BLaER1 (cell line): ENCODE measurements around the gene PTPRM.

Experiments
- H3K27ac ChIP-seq: shearing (Covaris generic); formaldehyde crosslinking; 2 replicates; pipeline ENCODE4 v1.8.1; 2022
- H3K27me3 ChIP-seq: shearing (Covaris generic); formaldehyde crosslinking; 2 replicates; pipeline ENCODE4 v1.8.1; 2022
- H3K36me3 ChIP-seq: shearing (Covaris generic); formaldehyde crosslinking; 2 replicates; pipeline ENCODE4 v1.8.1; 2022
- H3K4me1 ChIP-seq: shearing (Covaris generic); formaldehyde crosslinking; 2 replicates; pipeline ENCODE4 v1.8.1; 2022
- H3K4me2 ChIP-seq: shearing (Covaris generic); formaldehyde crosslinking; 2 replicates; pipeline ENCODE4 v1.8.1; 2022
- H3K4me3 ChIP-seq: shearing (Covaris generic); formaldehyde crosslinking; 2 replicates; pipeline ENCODE4 v1.8.1; 2022
- H3K9ac ChIP-seq: shearing (Covaris generic); formaldehyde crosslinking; 2 replicates; pipeline ENCODE4 v1.8.1; 2022
- H3K9me3 ChIP-seq: shearing (Covaris generic); formaldehyde crosslinking; 2 replicates; pipeline ENCODE4 v1.8.1; 2022
- H4K20me1 ChIP-seq: shearing (Covaris generic); formaldehyde crosslinking; 2 replicates; pipeline ENCODE4 v1.8.1; 2022
- Cebpa-rat ChIP-seq: shearing (Covaris generic); IDR thresholded peaks from 2 replicates; pipeline ENCODE4 v1.8.1; 2022

PTPRM gene

GRCh38 chr18:7872569-7872968 lies 305.5 kb downstream of the PTPRM start:
- Histone ChIP-seq H3K4me2 (no peak overlapping the region), H3K36me3 (no peaks in the 10 kb centered on the region), H3K27me3 (no peaks in the 10 kb centered on the region), H4K20me1 (no peaks in the 10 kb centered on the region), H3K4me3 (no peak overlapping the region), H3K27ac (no peak overlapping the region), H3K9me3 (no peaks in the 10 kb centered on the region; the same call in 1 of the 2 replicates), H3K9ac (no peak overlapping the region), H3K4me1 (no peaks in the 10 kb centered on the region)
- TF ChIP-seq Cebpa-rat, result no peak

DNA sequence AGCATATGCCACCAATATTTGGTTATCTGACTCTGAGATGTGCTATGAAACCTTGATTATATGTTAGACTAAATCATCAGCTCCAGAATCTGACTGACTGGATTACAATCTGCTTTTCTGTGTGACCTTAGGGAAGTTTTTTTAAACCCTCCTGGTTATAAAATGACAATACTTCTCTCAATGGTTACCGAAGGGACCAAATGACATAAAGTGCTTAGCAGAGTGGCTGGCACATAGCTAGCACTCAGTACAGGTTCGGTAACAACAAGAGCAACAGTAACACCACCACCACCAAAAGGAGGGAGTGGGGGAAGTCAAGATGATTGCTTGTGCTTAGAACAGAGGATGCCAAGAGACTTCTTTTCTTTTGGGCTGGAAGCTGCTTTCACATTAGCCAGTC lies 306.2 kb downstream of the PTPRM start:
- no peak for TF ChIP-seq Cebpa-rat
- H3K4me2 ChIP-seq, result no peak overlapping the region
- no peaks in the 10 kb centered on the region for H3K36me3 ChIP-seq
- H3K9me3 ChIP-seq, result no peaks in the 10 kb centered on the region; the same call in 1 of the 2 replicates
- no peak overlapping the region for H3K27ac ChIP-seq
- no peak overlapping the region for H3K9ac ChIP-seq
- no peaks in the 10 kb centered on the region for H3K4me1 ChIP-seq
- no peak overlapping the region for H3K4me3 ChIP-seq
- no peaks in the 10 kb centered on the region for H3K27me3 ChIP-seq
- no peaks in the 10 kb centered on the region for H4K20me1 ChIP-seq

- Histone ChIP-seq H3K9me3 (no peaks in the 10 kb centered on the region), H4K20me1 (no peaks in the 10 kb centered on the region), H3K27ac (no peak overlapping the region), H3K4me3 (no peak overlapping the region), H3K9ac (no peak overlapping the region), H3K4me1 (no peaks in the 10 kb centered on the region), H3K4me2 (no peak overlapping the region), H3K27me3 (no peaks in the 10 kb centered on the region), H3K36me3 (no peaks in the 10 kb centered on the region)
- TF ChIP-seq Cebpa-rat, result no peak
These were observed 309.4 kb downstream of the PTPRM start for GRCh38 chr18:7876354-7877104.

GRCh38 chr18:7877609-7878008 lies 310.5 kb downstream of the PTPRM start:
- Histone ChIP-seq H3K4me1 (no peaks in the 10 kb centered on the region), H3K27ac (no peak overlapping the region), H4K20me1 (no peaks in the 10 kb centered on the region), H3K9me3 (no peaks in the 10 kb centered on the region), H3K27me3 (no peaks in the 10 kb centered on the region), H3K4me3 (no peak overlapping the region), H3K9ac (no peak overlapping the region), H3K4me2 (no peak overlapping the region), H3K36me3 (no peaks in the 10 kb centered on the region)
- TF ChIP-seq Cebpa-rat, result no peak

DNA sequence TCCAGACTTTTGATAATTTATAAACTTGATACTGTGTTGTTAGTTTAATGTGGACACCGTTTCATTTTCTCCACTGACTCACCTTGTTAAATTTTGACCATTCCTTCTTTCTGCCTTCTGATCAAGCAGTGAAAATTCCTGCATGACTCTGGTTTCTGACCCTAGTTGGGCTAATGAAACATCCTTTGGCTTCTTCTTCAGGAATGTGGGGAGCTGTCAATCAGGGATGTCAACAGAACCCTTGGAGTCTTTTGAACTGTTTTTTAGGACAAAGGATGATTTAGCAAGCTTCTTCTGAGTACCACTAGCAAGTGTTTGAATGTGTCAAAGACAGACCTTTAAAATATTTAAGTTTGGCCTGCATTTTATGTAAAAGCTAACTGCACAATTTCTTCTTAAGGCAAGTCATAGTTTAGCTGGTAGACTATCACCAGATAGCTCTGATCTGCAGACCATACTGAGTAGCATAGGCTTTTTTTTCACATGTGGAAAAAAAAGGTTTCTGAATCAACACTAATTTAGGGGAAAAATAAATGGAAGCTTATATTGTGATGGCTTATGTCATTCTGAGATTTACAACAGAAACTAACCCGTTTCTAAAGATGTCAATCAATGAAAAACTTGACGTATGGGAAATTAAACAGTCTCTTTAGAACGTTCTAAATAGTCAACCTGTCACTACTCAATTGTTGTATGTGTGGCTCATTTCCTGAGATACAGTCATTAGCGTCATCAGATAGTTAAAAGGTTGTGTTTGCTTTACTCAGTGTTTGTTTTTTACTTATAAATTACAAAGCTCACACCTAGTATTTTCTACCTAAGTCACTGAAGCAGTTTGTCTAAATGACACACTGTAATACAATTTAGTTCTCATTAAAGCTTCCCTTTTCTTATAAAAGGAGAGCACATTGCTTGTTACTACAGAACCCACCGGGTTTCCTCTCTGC lies 311.4 kb downstream of the PTPRM start:
- Histone ChIP-seq H3K27me3 (no peaks in the 10 kb centered on the region), H3K9me3 (no peaks in the 10 kb centered on the region), H3K36me3 (no peaks in the 10 kb centered on the region), H3K4me2 (no peak overlapping the region), H4K20me1 (no peaks in the 10 kb centered on the region), H3K4me1 (no peaks in the 10 kb centered on the region), H3K4me3 (no peak overlapping the region), H3K9ac (no peak overlapping the region), H3K27ac (no peak overlapping the region)
- no peak for TF ChIP-seq Cebpa-rat

GRCh38 chr18:7879717-7880116 lies 312.6 kb downstream of the PTPRM start:
- no peak overlapping the region for H3K4me2 ChIP-seq

DNA sequence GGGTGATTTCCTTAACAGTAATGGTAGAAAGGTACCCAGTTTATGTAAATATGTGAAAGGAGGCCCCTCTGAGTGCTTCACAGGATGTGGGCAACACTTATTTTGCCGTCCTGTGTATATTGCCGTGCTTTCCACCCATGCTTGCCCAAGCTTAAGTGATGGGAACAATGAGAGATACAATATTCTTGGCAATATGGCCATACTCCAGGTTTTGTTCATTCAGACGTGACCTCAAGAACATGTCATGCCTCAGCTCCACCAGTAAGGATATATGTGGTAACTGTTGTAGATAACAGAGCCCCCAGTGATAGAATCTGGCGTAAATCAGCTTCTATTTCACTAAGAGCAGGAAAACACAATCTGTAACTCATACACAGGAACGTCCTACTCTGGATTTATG lies 318.7 kb downstream of the PTPRM start:
- H3K4me2 ChIP-seq, result 0 out of 2 replicates have a peak overlapping the region, but pooled peaks have one; percentile 3
- H3K4me1 ChIP-seq, result peaks cover 10% of the 10 kb centered on the region
- TF ChIP-seq Cebpa-rat, result no peak

More at GRCh38 chr18:7879717-7880116, 312.6 kb downstream of the PTPRM start:
- Histone ChIP-seq H3K4me3 (no peak overlapping the region), H3K27ac (no peak overlapping the region), H3K9me3 (no peaks in the 10 kb centered on the region), H3K9ac (no peak overlapping the region), H3K27me3 (no peaks in the 10 kb centered on the region), H3K36me3 (no peaks in the 10 kb centered on the region), H3K4me1 (no peaks in the 10 kb centered on the region), H4K20me1 (no peaks in the 10 kb centered on the region)
- TF ChIP-seq Cebpa-rat, result no peak

GRCh38 chr18:7886436-7886835 lies 319.3 kb downstream of the PTPRM start:
- no peaks in the 10 kb centered on the region for H4K20me1 ChIP-seq
- 0 out of 2 replicates have a peak overlapping the region, but pooled peaks have one; percentile 3 for H3K4me2 ChIP-seq
- H3K4me1 ChIP-seq, result peaks cover 10% of the 10 kb centered on the region
- no peak overlapping the region for H3K9ac ChIP-seq
- no peaks in the 10 kb centered on the region for H3K27me3 ChIP-seq
- no peak for TF ChIP-seq Cebpa-rat
- H3K9me3 ChIP-seq, result no peaks in the 10 kb centered on the region
- H3K4me3 ChIP-seq, result no peak overlapping the region
- no peak overlapping the region for H3K27ac ChIP-seq
- no peaks in the 10 kb centered on the region for H3K36me3 ChIP-seq

More for the DNA sequence above, 318.7 kb downstream of the PTPRM start:
- Histone ChIP-seq H3K27ac (no peak overlapping the region), H3K9ac (no peak overlapping the region), H3K9me3 (no peaks in the 10 kb centered on the region), H4K20me1 (no peaks in the 10 kb centered on the region), H3K36me3 (no peaks in the 10 kb centered on the region), H3K4me3 (no peak overlapping the region), H3K27me3 (no peaks in the 10 kb centered on the region)

DNA sequence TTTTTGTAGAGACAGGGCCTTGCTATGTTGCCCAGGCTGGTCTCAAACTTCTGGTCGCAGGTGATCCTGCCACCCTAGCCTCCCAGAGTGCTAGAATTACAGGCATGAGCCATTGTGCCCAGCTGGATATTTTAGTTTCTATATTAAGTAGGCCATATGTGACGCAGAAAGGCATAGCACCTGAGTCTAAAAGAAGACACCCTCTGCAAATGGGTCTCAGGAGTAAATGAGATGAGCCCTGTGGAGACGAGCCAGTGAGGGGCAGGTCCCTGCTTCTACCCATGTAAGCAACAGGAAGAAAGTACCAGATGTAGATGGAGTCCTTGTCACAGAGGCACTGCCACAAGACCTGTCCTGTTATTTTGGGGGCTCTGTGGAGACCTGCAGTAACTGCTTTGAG lies 322.4 kb downstream of the PTPRM start:
- H4K20me1 ChIP-seq, result no peaks in the 10 kb centered on the region

GRCh38 chr18:7890075-7890474 lies 323.0 kb downstream of the PTPRM start:
- H3K36me3 ChIP-seq, result no peaks in the 10 kb centered on the region
- no peak overlapping the region for H3K4me2 ChIP-seq
- no peaks in the 10 kb centered on the region for H4K20me1 ChIP-seq
- H3K9me3 ChIP-seq, result no peaks in the 10 kb centered on the region
- TF ChIP-seq Cebpa-rat, result no peak
- no peaks in the 10 kb centered on the region for H3K27me3 ChIP-seq
- H3K4me1 ChIP-seq, result peaks cover 10% of the 10 kb centered on the region
- H3K4me3 ChIP-seq, result no peak overlapping the region
- no peak overlapping the region for H3K27ac ChIP-seq
- no peak overlapping the region for H3K9ac ChIP-seq

More for the DNA sequence above, 322.4 kb downstream of the PTPRM start:
- Histone ChIP-seq H3K4me3 (no peak overlapping the region), H3K4me1 (peaks cover 10% of the 10 kb centered on the region), H3K36me3 (no peaks in the 10 kb centered on the region), H3K4me2 (no peak overlapping the region), H3K27ac (no peak overlapping the region), H3K9me3 (no peaks in the 10 kb centered on the region), H3K9ac (no peak overlapping the region), H3K27me3 (no peaks in the 10 kb centered on the region)
- no peak for TF ChIP-seq Cebpa-rat
